GM21529 (cell line): Measurements from ENCODE around the gene ATP8B3.

ENCODE experiments used
- ATAC-seq: cut with Tn5 transposase; IDR thresholded peaks from one replicate; pipeline ENCODE4 v1.9.1; 2021; ENCODE audit not compliant: unreplicated experiment

ATP8B3 gene

DNA sequence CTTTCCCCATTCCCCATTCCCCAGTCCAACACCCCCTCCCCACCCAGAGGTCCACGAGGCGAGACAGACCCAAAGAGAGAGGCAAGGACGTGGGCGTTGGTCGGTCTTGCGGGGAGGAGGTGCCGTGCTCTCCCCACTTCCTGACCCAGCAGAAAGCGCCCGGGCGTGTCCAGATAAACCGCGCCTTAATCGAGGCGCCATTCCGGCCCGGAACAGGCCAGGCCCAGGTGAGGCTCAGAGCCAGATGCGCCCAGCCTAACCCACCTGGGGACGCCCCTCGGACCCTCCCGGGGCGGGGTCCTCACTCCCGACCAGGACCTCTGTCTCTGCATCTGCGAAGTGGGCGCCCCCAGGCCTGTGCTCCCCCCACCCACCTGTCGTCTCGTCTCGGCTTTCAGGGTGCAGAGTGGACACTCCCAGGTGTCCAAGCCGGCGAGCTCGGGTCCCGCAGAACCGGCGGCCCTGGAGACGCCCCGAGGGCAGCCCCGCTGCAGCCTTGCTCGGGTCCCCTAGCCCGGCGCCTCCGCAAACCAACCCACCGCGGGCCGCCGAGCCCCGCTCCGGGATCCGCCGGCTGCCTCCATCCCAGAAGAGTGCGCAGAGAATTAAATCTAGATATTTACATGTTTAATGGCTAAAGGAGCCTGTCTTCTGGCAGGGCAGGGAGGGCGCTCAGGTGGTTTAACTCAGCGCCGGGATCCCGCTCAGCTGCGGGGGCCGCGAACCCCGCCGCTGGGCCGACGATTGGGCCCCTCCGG lies 63.8 kb downstream of the ATP8B3 start:
- ATAC-seq = no peak

DNA sequence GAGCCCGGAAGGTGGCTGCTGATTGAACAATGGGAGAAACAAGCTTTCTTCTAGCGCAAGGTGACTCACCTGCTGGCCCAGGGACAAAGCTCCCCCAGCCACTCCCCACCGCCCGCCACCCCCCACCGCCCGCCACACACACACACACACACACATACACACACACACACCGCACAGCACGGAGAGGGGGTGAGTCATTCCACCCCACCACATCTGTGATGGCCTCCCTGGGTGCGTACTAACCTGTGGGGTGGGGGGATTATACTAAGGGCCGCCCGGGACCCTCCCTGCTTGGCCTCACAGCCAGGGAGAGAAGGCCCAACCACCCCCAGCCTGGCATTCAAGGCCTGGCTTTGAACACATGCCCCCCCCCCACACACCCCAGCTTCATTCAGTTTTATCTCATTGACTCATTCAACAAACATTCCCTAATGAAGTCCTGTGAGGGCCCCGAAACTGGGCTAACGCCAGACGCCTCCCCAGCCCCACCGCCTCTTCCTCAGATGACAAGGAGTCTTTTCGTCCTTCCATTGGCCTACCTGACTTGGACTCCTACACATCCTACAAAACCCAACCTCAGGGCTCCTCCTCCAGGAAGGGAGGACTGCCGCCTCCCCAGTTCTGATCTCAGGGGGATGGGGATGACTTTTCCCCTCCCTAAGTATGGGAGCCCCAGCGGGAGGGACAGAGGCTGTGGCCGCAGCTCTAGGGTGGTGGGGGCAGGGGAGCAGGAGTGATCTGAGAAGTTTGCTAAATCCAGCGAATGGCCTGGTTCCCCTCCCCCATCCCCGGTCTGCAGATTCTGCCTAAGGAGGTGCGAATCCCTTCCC lies 64.6 kb downstream of the ATP8B3 start:
- ATAC-seq = no peak

DNA sequence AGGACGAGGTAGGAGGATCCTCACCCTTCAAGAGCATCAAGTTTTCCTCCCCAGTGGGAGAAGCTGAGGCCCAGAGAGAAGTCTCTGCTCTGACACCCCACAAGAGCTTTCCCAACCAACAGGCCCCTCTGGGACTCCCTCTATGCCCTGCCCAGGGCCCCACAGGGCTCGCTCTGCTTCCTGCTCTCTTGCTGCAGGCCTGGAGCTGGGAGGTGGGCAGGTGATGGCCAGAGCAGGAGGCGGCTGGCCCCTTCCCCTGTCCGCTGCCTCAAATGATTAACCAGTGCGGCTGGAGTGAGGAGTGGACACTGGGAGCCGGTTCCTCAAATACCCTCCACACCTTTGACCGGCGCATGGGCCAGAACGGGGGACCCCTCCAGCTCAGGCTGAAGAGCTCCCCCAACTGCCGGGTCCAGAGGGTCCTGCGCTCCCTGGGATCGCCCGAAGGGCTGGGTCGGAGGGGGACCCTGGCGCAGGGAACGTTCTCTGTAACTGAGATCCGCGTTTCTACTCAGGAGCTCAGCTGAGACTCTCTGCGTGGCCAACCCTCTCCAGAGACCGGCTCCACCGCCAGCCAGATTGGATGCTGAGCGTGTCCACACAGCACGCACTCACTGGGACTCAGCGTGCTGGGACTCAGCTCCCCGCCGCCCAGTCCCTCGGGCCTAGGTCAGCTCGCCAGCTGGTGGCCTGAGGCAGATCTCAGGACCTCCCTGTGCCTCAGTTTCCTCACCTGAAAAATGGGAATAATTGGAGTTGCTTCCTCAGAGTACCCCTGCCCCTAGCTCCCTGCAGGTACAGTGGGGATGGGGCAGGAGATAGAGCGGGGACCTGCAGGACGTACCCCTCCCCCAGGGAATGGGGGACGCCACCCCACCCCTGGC lies 65.4 kb downstream of the ATP8B3 start:
- ATAC-seq = no peak

DNA sequence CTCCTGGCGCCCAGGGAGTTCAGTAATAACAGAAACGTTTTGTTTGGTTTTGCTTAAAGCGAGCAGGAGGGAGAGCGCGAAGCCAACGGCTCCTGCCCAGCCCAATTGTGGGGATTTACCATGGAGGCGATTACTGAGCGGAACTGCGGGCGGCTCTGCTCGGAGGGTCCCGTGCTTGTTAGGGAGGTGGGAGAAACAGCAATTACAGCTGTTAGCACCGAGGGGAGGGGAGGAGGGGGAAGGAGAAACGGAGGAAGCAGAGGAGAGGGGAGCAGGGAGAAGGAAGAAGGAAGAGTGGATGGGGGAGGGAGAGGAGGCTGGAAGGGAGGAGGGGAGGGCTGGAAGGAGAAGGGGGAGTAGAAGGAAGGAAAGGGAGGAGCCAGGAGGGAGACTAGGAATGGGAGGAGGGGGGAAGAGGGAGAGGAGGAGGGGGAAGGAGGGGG lies 66.5 kb downstream of the ATP8B3 start:
- ATAC-seq = no peak

DNA sequence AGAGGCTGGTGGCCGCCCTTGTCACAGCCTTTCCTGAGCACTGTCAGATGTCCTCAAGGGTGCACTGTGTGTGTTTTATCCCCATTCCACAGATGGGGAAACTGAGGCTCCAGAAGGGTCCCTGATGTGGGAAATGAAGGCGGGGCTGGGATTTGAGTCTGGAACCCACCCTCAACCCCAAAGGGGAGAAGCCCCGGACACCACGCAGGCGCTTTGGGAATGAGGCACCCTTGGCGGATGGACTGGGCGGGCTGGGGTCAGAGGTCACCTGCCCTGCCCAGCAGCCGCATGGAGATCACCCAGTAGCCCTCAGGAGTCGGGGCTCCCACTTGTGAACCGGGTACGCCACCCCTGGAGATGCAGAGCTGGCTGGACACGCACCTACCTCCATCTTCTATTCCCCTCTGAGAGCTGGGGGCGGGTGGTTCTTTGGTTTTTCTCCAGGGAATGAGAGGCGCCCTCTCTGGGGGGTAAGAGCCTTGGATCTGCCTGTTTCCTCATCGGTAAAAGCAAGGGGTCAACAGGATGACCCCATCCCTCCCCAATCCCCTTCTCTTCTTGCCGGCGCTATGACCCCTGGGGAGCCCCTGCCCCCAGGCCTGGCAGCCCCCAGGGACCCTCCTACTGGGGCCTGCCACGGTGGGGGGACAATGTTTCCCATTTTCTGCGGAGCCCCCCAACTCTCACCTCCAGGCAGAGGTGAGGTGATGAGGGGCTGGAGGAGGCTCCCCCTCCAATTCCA lies 67.1 kb downstream of the ATP8B3 start:
- no peak for ATAC-seq

DNA sequence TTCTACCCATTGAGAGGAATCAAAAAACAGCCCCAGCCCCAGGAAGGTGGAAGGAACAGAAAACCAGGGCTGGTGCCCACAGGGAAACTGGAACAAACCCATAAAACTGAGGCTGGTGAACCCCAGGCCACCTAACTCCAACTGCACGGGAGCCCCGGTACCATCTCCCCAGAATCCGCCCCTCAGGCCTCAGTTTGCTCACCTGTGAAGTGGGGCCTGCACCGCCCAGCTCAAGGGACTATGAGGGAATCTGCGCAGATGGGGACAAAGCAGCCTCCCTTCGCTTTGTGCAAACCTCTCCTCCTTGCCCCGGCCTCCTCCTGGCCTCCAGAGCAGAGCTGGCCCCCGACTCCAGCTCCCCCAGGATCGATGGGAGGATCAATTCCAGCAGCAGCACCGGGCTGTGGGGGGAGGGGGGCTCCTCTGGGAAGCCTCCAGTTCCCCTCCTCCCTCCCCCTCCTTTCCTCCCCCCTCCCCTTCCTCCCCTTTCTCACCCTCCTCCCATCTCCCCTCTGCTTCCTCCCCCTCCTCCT lies 67.9 kb downstream of the ATP8B3 start:
- no peak for ATAC-seq

DNA sequence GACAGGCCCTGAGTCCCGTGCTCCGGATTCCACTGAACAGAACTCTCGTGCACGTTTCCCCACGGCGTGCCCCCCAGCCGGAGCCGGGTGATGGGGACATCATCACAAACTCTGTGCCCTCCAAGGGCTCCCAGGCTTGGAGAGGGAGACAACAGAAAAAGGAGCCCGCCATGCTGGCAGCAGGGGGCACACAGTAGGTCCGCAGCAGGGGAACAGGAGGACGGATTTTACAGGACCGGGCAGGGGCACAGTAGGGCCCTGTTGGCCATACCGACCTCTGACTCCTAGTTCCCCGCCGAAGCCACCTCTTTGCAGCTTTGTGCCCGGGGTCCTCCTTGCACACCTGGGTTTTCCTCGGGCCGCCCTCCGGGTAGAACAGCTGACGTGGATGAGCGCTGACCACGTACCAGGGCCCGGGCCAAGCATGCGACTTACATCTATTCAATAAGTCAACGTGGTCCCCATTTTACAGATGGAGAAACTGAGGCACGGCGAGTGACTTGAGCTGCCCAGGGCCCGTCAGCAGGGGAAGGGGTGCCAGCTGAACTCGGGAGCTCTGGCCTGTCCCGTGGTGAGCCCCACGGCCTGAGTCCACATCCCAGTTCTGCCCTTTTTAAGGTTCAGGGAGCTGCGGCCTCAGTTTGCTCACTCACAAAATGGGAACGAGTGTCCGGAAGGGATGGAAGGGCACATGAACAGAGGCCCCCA lies 68.9 kb downstream of the ATP8B3 start:
- ATAC-seq = no peak

DNA sequence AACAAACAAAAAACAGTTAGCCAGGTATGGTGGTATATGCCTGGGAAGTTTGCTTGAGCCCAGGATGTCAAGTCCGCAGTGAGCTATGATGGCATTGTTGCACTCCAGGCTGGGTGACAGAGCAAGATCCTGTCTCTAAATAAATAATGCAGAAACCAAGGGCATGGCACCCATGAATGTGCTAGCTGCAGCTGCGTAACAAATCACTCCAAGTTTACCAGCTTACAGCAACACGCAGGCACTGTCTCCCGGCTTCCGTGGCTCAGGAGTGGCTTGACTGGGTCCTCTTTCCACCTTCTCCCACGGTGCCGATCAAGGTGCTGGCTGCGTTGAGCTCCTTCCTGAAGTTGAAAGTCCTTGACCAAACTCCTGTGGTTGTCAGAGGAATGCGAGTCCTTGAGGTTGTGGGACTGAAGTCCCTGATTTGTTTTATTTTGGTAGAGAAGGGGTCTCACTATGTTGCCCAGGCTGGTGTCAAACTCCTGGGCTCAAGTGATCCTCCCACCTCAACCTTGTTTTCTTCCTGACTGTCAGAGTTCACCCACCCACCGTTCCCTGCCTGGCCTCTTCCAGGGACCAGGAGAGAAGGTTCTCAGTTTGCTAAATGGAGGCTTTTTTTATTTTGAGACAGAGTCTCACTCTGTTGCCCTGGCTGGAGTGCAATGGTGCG lies 72.0 kb downstream of the ATP8B3 start:
- no peak for ATAC-seq

DNA sequence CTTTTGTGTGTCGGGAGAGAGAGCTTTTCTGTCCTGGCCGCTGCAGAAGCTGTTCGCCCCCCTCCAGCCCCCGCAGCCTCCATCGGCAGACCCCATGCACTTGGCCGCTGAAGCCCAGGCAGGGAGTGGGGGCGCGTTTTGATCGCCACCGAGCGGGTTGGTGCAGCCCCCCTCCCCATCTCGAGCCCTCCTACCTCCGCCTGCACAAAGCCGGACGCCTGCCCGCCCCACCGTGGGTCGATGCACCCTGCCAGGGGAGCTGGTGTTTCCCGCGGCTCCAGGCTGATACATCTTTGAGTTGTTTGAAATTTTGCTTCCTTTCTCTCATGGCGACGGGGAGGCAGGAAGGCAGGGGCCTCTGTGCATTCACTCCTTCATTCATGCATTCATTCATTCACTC lies 75.1 kb downstream of the ATP8B3 start:
- no peak for ATAC-seq

DNA sequence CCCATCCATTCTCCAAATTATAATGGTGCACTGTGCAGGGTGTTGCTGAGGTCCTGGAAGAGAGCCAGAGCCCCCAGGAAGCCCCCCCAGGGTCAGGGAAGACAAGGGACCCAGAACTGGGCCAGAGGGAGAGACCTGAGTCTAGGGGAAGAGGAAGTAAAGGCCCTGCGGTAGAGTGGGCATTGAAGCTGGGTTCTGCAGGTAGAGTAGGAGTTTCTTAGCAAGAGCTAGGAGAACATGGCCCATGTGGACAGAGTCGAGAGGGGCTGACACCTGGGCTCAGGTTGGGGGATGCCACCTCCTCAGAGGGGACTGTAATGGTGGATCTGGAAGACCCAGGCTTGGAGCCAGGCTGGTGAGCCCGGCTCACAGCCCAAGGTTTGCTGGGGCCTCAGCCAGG lies 75.8 kb downstream of the ATP8B3 start:
- no peak for ATAC-seq

DNA sequence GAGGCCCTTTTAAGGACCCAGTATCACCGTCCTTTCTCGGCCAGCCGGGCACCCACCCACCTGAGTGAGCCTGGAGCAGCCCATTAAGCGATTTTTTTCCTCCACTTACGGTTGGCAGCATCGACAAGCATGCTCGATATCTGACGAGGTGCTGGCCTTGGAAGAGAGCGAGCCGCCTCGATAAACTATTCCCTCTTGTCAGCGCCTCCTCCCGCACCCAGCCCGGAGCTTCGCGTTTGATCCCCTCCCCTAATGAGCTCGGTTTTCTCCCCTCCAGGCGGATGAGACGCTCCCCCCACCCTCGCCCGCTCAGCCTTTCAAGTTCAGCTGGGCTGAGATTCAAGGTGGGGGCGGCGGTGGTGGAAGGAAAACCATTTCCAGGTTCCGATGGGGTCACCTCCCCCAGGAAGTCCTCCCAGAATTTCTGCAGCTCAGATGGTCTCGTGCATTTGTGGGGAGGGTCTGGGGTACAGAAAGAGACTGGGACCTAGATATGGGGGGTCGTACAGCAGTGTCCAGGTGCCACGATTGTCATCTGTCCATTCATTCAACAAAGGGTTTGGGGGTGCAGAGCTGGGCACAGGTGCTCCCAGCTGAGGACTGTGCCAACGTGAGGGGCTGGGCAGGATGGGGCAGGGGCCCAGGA lies 77.6 kb downstream of the ATP8B3 start:
- no peak for ATAC-seq
